Left lung (tissue), 10 donors: ENCODE measurements around the gene MMP2. TPM values are rescaled to one million over a fixed set of nuclear protein-coding genes. Genes with fewer than 3 reads are reported as not detected.

Experiments used
- ATAC-seq: fragments of 200-7000 bp; cut with Tn5 transposase; one replicate; pipeline ENCODE4 v1.9.1; 2020; ENCODE audit warnings: moderate library complexity
- DNase-seq, 4 donors: peaks; one replicate each; pipeline ENCODE4 v3.0.0-alpha.2; 2013 to 2020
- H3K27ac ChIP-seq, 2 donors: fragments of 200-600 bp; sonication (generic) in 1 of 2; one replicate each; pipeline versions ENCODE4 v1.5.0 to v1.8.0; 2020 to 2021
- H3K27me3 ChIP-seq, 2 donors: fragments of 200-600 bp; sonication (generic) in 1 of 2; one replicate each; pipeline versions ENCODE4 v1.5.0 to v1.8.0; 2020 to 2021
- H3K36me3 ChIP-seq, 2 donors: fragments of 200-600 bp; sonication (generic) in 1 of 2; one replicate each; pipeline versions ENCODE4 v1.5.0 to v1.8.0; 2020 to 2021
- H3K4me1 ChIP-seq, 2 donors: fragments of 200-600 bp; one replicate each; pipeline ENCODE4 v1.8.0; 2021
- H3K4me3 ChIP-seq, 2 donors: fragments of 200-600 bp; sonication (generic) in 1 of 2; one replicate each; pipeline versions ENCODE4 v1.5.0 to v1.8.0; 2020 to 2021; ENCODE audit warnings: mild to moderate bottlenecking in 1 of 2
- H3K9me3 ChIP-seq, 2 donors: fragments of 200-600 bp; sonication (generic) in 1 of 2; one replicate each; pipeline versions ENCODE4 v1.5.0 to v1.8.0; 2020 to 2021
- CTCF ChIP-seq, 2 donors: fragments of 200-600 bp; sonication (generic) in 1 of 2; IDR thresholded peaks; one replicate each; pipeline versions ENCODE4 v1.5.0 to v1.8.0; 2021; ENCODE audit warnings: antibody characterized with exemption in 2 of 2
- intact Hi-C, 2 donors: fragments of 100-400 bp; cut with DNase I; formaldehyde crosslinking; loops; one replicate each; pipeline versions ENCODE4 v1.11.2 to v1.14.2; 2022
- polyA plus RNA-seq, 6 donors: library from polyadenylated mRNA; unstranded; fragments of 120-200 nt; gene quantifications; one replicate each; pipeline ENCODE4 v1.2.1, GENCODE V29; 2013; ENCODE audit not compliant: insufficient read length in 6 of 6
- total RNA-seq, 2 donors: library from RNA; stranded (reverse); fragmentation: NEBNext Ultra II Directional; extraction: Animal tissue kit (Norgen Biotek cat#: 25700); gene quantifications; one replicate each; pipeline ENCODE4 v1.2.1, GENCODE V29; 2021
- donor health status: DM: no; HTN: yes; CAD: no.
- donor health status: DM: no; HTN: no; CAD: no.

Gene MMP2
- total and polyA plus RNA-seq, 8 donors: 300 to 677 (median 603) TPM

- Histone ChIP-seq H3K27ac (no peak overlapping the region), H3K4me1 (peaks cover 17 to 39% of the 10 kb centered on the region in 2 donors), H3K36me3 (no peaks in the 10 kb centered on the region), H3K9me3 (no peaks in the 10 kb centered on the region), H3K4me3 (no peak overlapping the region), H3K27me3 (peaks cover 0 to 11% of the 10 kb centered on the region in 2 donors)
- no peak for TF ChIP-seq CTCF (IDR thresholded peaks at IDR 0.05)
- intact Hi-C loops: no loop called here
- DNase-seq (no peak), ATAC-seq (no peak)
These were observed 27.1 kb downstream of the MMP2 start for GRCh38 chr16:55506083-55506482.

GRCh38 chr16:55506708-55507107, 27.7 kb downstream of the MMP2 start:
- Histone ChIP-seq H3K4me3 (no peak overlapping the region), H3K27ac (no peak overlapping the region), H3K9me3 (no peaks in the 10 kb centered on the region), H3K36me3 (no peaks in the 10 kb centered on the region), H3K27me3 (peaks cover 0 to 11% of the 10 kb centered on the region in 2 donors), H3K4me1 (peaks cover 14 to 36% of the 10 kb centered on the region in 2 donors)
- no peak for ATAC-seq
- intact Hi-C loops: no loop called here
- DNase-seq: no peak
- TF ChIP-seq CTCF (IDR thresholded peaks at IDR 0.05): no peak

DNA sequence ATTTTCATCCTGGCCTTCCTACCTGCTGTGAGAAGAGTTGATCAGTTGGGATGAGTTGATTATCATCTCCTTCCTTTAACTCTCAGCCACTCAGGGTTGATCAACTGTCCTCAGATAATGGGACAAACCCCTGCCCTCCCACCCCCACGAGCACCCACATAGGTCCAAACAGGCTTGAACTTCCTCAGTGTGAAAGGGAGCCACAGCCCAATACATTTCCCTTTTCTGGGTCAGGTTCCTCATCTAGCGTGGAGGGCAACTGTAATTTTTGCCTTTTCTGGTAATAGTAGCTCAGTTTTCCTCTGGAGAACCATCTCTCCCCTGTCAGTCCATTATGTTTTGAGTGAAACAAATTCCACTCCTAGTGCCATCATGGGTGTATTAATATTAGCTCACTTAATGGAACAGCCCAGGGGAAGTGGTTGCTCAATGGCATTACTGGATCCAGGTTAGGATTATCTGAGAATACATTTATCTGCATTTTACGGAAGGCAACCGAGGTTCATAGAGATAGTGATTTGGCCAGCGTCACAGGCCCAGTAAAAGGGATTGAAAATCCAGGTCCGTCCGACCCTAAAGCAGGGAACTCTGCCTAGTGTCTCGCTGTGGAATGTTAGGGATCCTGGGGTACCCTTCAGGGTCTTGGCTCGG, 29.4 kb downstream of the MMP2 start:
- TF ChIP-seq CTCF (IDR thresholded peaks at IDR 0.05): no peak
- peaks cover under 1 to 19% of the 10 kb centered on the region in 2 donors for H3K4me1 ChIP-seq
- peaks cover 0 to 11% of the 10 kb centered on the region in 2 donors for H3K27me3 ChIP-seq
- intact Hi-C loops: no loop called here
- ATAC-seq (peak; percentile 19), DNase-seq (no peak)
- H3K36me3 ChIP-seq: no peaks in the 10 kb centered on the region
- H3K9me3 ChIP-seq: peaks cover 0 to 8% of the 10 kb centered on the region in 2 donors
- peak overlapping the region; percentile 37 to 57 for H3K4me3 ChIP-seq
- H3K27ac ChIP-seq: peak overlapping the region in 1 of 2 donors; percentile 93

- peaks cover 0 to 8% of the 10 kb centered on the region in 2 donors for H3K9me3 ChIP-seq
- peaks cover 0 to 18% of the 10 kb centered on the region in 2 donors for H3K4me1 ChIP-seq
- DNase-seq (peak; percentile 70 to 98 (median 90)), ATAC-seq (peak; percentile 98)
- TF ChIP-seq CTCF (IDR thresholded peaks at IDR 0.05): no peak
- peak within 1 kb of the TSS in 1 of 2 donors; percentile 93 for H3K27ac ChIP-seq
- H3K27me3 ChIP-seq: peaks cover 0 to 11% of the 10 kb centered on the region in 2 donors
- H3K4me3 ChIP-seq: peak within 1 kb of the TSS; percentile 37 to 57
- no peaks in the 10 kb centered on the region for H3K36me3 ChIP-seq
- intact Hi-C loops: no loop called here
These were observed 30.2 kb downstream of the MMP2 start, which contains the start of gene LPCAT2 for GRCh38 chr16:55508941-55509931. Gene LPCAT2 (plus strand): TSS chr16:55509072. CDS start chr16:55509182, 110 bp downstream.
